Neuronal stem cell (in vitro differentiated cells): ENCODE measurements around the gene IGDCC3.

Experiments used
- DNase-seq: peaks from one replicate; pipeline ENCODE4 v3.0.0-alpha.2; 2013; ENCODE audit warnings: low spot score
- H2AFZ ChIP-seq: one replicate; pipeline ENCODE4 v1.6.1; 2013; ENCODE audit warnings: mild to moderate bottlenecking, low read length, inconsistent platforms
- H2AK5ac ChIP-seq: 2 replicates; pipeline ENCODE4 v1.6.1; 2013; ENCODE audit warnings: low read depth, mild to moderate bottlenecking, inconsistent platforms, low read length, moderate library complexity, mixed read lengths
- H2BK120ac ChIP-seq: 2 replicates; pipeline ENCODE4 v1.6.1; 2013; ENCODE audit warnings: low read depth, mild to moderate bottlenecking, inconsistent platforms, low read length, moderate library complexity, mixed read lengths
- H2BK12ac ChIP-seq: one replicate; pipeline ENCODE4 v1.6.1; 2013; ENCODE audit warnings: low read length, inconsistent platforms
- H2BK15ac ChIP-seq: 2 replicates; pipeline ENCODE4 v1.6.1; 2013; ENCODE audit warnings: mild to moderate bottlenecking, low read length, inconsistent platforms, mixed read lengths
- H2BK5ac ChIP-seq: one replicate; pipeline ENCODE4 v1.6.1; 2013; ENCODE audit warnings: inconsistent platforms, mild to moderate bottlenecking, low read length, moderate library complexity
- H3K14ac ChIP-seq: one replicate; pipeline ENCODE4 v1.6.1; 2013; ENCODE audit warnings: low read length, inconsistent platforms
- H3K18ac ChIP-seq: 2 replicates; pipeline ENCODE4 v1.6.1; 2013; ENCODE audit warnings: low read length, inconsistent platforms
- H3K23ac ChIP-seq: 2 replicates; pipeline ENCODE4 v1.6.1; 2013; ENCODE audit warnings: low read depth, mild to moderate bottlenecking, mixed read lengths, low read length, inconsistent platforms; ENCODE audit not compliant: poor library complexity
- H3K27ac ChIP-seq: replicated peaks from 3 replicates; pipeline ENCODE4 v1.5.1; 2013; ENCODE audit warnings: low read length, inconsistent platforms
- H3K27me3 ChIP-seq, 3 experiments: 2 replicates each; pipeline ENCODE4 v1.6.1; 2013; ENCODE audit warnings: low read length in 3 of 3, mild to moderate bottlenecking in 2 of 3, inconsistent platforms in 1 of 3, low read depth in 1 of 3, mixed read lengths in 1 of 3, moderate library complexity in 1 of 3; ENCODE audit not compliant: control insufficient read depth in 3 of 3, insufficient read depth in 3 of 3
- H3K36me3 ChIP-seq, 2 donors: replicated peaks in 1 of 2; 2 replicates each; pipeline ENCODE4 v1.6.1; 2013; ENCODE audit warnings: low read length in 2 of 2; ENCODE audit not compliant: control insufficient read depth in 2 of 2, insufficient read depth in 2 of 2
- H3K4ac ChIP-seq: 2 replicates; pipeline ENCODE4 v1.6.1; 2013; ENCODE audit warnings: inconsistent platforms, mild to moderate bottlenecking, low read length, moderate library complexity
- H3K4me1 ChIP-seq, 2 donors: 1 replicate in 1 of 2; 2 replicates in 1 of 2; pipeline ENCODE4 v1.6.1; 2013; ENCODE audit warnings: low read length in 2 of 2, low read depth in 1 of 2; ENCODE audit not compliant: control insufficient read depth in 2 of 2, insufficient read depth in 1 of 2
- H3K4me2 ChIP-seq: one replicate; pipeline ENCODE4 v1.6.1; 2013; ENCODE audit warnings: mild to moderate bottlenecking, low read length, inconsistent platforms; ENCODE audit not compliant: insufficient read depth, poor library complexity, severe bottlenecking
- H3K4me3 ChIP-seq, 2 donors: 2 replicates each; pipeline ENCODE4 v1.5.1; 2013; ENCODE audit warnings: low read length in 2 of 2, mild to moderate bottlenecking in 2 of 2, inconsistent platforms in 1 of 2, moderate library complexity in 1 of 2
- H3K79me1 ChIP-seq: one replicate; pipeline ENCODE4 v1.6.1; 2013; ENCODE audit warnings: low read depth, mild to moderate bottlenecking, inconsistent platforms, low read length, moderate library complexity
- H3K9ac ChIP-seq: one replicate; pipeline ENCODE4 v1.6.1; 2013; ENCODE audit warnings: mild to moderate bottlenecking, low read depth, low read length, inconsistent platforms; ENCODE audit not compliant: poor library complexity
- H3K9me3 ChIP-seq, 2 donors: replicated peaks in 1 of 2; 2 replicates each; pipeline versions ENCODE3 to v1.6.1; 2013; ENCODE audit warnings: low read length in 2 of 2, mild to moderate bottlenecking in 2 of 2, inconsistent platforms in 1 of 2, low read depth in 1 of 2, mixed read lengths in 1 of 2, moderate library complexity in 1 of 2; ENCODE audit not compliant: control insufficient read depth in 2 of 2, insufficient read depth in 1 of 2
- H4K8ac ChIP-seq: one replicate; pipeline ENCODE4 v1.6.1; 2013; ENCODE audit warnings: low read depth, mild to moderate bottlenecking, inconsistent platforms, low read length, moderate library complexity
- H4K91ac ChIP-seq: one replicate; pipeline ENCODE4 v1.6.1; 2013; ENCODE audit warnings: low read length, low read depth, mild to moderate bottlenecking, inconsistent platforms; ENCODE audit not compliant: poor library complexity
- WGBS, 2 donors: extraction: QIAGEN DNeasy Blood & Tissue Kit; methylation state at CpG; one replicate each; pipeline ENCODE4 v1.1.7; 2013; ENCODE audit warnings: missing lambda C conversion rate in 2 of 2, mixed read lengths in 1 of 2; ENCODE audit not compliant: insufficient read length in 2 of 2, insufficient replicate concordance in 1 of 2; ENCODE audit errors: extremely low coverage in 2 of 2; 5-methylcytosine and 5-hydroxymethylcytosine counted together

IGDCC3 gene

DNA sequence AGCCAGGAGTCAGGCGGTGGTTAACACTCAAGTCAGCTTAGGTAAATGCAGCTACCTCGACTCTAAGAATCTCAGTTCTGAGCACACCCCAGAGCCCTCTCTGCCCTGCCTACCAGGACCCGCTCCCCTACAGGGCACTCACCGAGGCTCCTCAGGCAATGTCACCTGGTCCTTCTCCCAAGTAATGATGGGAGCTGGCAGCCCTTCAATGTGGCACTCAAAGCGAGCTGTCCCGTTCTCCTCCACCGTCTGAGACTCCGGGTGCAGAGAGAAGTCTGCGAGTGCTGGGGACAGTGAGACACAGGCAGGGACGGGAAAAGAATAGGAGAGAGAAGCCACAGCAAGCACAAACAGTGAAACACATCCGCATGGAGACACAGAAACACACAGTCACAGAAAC is 32.2 kb upstream of the IGDCC3 start:
- WGBS, 2 donors = no CpG with 5 or more reads among the region's 11 CpGs
- Histone ChIP-seq H3K23ac (no peak overlapping the region), H2AK5ac (no peak overlapping the region), H3K36me3 (peaks cover 0 to 43% of the 10 kb centered on the region in 2 donors), H3K18ac (no peak overlapping the region), H3K9me3 (no peaks in the 10 kb centered on the region), H2BK12ac (no peak overlapping the region), H2BK15ac (no peak overlapping the region), H3K27ac (no peak overlapping the region), H3K9ac (no peak overlapping the region), H4K8ac (no peak overlapping the region), H3K27me3 (no peaks in the 10 kb centered on the region), H3K79me1 (peaks cover 9% of the 10 kb centered on the region), H3K4ac (no peak overlapping the region), H3K4me1 (peaks cover 35 to 38% of the 10 kb centered on the region in 2 donors), H3K14ac (peak overlapping the region; percentile 3), H2BK120ac (no peak overlapping the region), H2BK5ac (no peak overlapping the region), H3K4me3 (no peak overlapping the region), H3K4me2 (no peak overlapping the region), H2AFZ (no peak overlapping the region), H4K91ac (no peak overlapping the region)
- no peak for DNase-seq

DNA sequence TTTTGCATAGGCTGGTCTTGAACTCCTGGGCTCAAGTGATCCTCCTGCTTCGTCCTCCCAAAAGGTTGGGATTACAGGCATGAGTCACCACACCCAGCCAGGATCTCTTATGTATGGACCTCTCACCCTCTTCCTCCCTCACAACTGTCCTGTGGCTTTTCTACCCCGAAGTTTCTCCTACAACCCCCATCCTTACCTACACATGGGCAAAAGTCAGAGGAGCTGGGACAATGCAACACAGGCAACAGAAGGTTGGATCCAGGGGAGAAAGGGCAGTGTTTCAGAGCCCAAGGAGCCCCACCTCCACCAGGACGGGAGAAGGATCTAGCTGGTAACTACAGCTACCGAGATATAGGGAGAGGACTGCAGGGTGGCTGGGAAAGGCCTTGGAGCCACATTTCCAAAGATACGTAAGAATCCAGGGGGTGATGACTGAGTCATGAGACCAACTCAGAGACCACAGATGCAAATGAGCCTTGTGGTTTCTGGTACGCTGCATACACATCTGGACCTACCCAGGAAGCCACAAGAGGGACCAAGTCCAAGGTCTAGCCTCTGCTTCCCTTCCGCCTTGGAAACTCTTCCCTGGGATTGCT is 31.3 kb upstream of the IGDCC3 start:
- DNase-seq = no peak
- Histone ChIP-seq H3K9ac (no peak overlapping the region), H3K23ac (no peak overlapping the region), H3K4me3 (no peak overlapping the region), H2BK12ac (no peak overlapping the region), H3K4me1 (peaks cover 27 to 31% of the 10 kb centered on the region in 2 donors), H3K79me1 (peaks cover 7% of the 10 kb centered on the region), H2BK5ac (no peak overlapping the region), H2BK120ac (no peak overlapping the region), H3K27ac (no peak overlapping the region), H4K91ac (no peak overlapping the region), H3K4me2 (no peak overlapping the region), H2BK15ac (no peak overlapping the region), H3K18ac (no peak overlapping the region), H3K27me3 (no peaks in the 10 kb centered on the region), H3K4ac (no peak overlapping the region), H3K9me3 (no peaks in the 10 kb centered on the region), H3K14ac (no peak overlapping the region), H3K36me3 (peaks cover 0 to 43% of the 10 kb centered on the region in 2 donors), H2AFZ (no peak overlapping the region), H2AK5ac (no peak overlapping the region), H4K8ac (no peak overlapping the region)
- no CpG with 5 or more reads among the region's 7 CpGs for WGBS, 2 donors

DNA sequence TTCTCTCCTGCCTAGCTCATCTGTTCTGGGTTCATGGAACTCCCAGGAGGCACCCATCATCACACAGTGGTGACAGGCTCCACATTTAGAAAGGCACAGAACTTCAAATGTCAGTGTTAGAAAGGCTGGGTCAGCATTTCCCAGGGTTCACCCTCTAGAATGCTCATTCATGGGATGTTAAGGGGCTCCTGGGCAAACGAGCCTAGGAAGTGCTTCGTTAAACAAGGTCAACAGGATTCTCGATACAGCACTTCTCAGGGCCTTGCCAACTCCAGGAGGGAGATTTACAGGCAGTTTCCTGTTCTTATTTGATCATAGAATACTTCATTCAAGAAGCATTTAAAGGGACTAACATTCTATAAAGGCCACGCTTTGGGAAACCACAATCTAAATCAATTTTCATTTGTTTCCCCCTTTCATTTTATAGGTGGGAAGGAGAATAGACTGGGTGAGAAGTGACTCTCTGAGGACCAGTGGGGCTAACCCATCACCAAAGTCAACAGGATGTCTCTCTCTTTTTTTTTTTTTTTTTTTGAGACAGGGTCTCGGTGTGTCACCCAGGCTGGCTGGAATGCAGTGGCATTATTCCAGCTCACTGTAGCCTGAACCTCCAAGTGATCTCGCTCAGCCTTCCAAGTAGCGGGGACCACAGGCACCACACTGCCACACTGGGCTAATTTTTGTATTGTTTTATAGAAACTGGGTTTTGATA is 30.7 kb upstream of the IGDCC3 start:
- H3K27me3 ChIP-seq = no peaks in the 10 kb centered on the region
- H2AFZ ChIP-seq = no peak overlapping the region
- no peak for DNase-seq
- peaks cover 0 to 43% of the 10 kb centered on the region in 2 donors for H3K36me3 ChIP-seq
- no peak overlapping the region for H4K91ac ChIP-seq
- no peak overlapping the region for H3K14ac ChIP-seq
- H2BK120ac ChIP-seq = no peak overlapping the region
- H3K27ac ChIP-seq = no peak overlapping the region
- peaks cover 5% of the 10 kb centered on the region for H3K79me1 ChIP-seq
- H4K8ac ChIP-seq = no peak overlapping the region
- H3K23ac ChIP-seq = no peak overlapping the region
- no peak overlapping the region for H2AK5ac ChIP-seq
- WGBS, 2 donors = no CpG with 5 or more reads among the region's 7 CpGs
- H3K18ac ChIP-seq = no peak overlapping the region
- no peak overlapping the region for H3K4me2 ChIP-seq
- H2BK12ac ChIP-seq = no peak overlapping the region
- no peak overlapping the region for H3K4ac ChIP-seq
- H3K9ac ChIP-seq = no peak overlapping the region
- no peak overlapping the region for H2BK15ac ChIP-seq
- H3K9me3 ChIP-seq = no peaks in the 10 kb centered on the region
- no peak overlapping the region for H3K4me3 ChIP-seq
- no peak overlapping the region for H2BK5ac ChIP-seq
- peaks cover 20 to 28% of the 10 kb centered on the region in 2 donors for H3K4me1 ChIP-seq

DNA sequence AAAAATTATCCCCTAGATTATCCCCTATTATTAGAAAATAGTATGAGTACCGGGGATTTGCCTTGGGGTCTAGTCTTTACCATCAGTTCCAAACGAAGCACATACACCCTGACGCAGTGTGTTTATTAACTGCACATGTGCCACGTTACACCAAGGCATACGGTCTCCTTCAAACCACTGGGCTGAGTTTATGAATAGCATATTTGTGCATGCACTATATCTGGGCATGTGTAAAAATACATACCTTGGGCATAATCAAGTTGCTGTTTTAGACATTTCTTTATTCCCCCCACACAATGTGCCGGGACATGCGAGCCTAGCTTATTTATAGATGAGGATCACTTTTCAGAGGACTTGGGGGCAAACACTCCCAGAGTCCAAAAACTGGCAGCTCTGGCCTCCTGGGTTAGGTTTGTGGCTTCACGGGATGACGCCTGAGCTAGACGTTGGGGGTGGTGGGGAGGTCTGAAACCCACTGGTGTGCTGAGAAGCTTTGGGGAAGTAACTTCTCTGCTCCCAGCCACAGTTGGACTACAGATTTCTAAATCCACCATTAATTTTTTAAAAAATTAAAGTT is 28.7 kb upstream of the IGDCC3 start:
- Histone ChIP-seq H3K23ac (no peak overlapping the region), H3K36me3 (peaks cover 0 to 43% of the 10 kb centered on the region in 2 donors), H2AK5ac (no peak overlapping the region), H3K27me3 (no peaks in the 10 kb centered on the region), H3K4ac (no peak overlapping the region), H3K9me3 (no peaks in the 10 kb centered on the region), H4K8ac (no peak overlapping the region), H3K4me3 (no peak overlapping the region), H3K4me2 (no peak overlapping the region), H2AFZ (no peak overlapping the region), H3K9ac (no peak overlapping the region), H2BK12ac (no peak overlapping the region), H3K14ac (no peak overlapping the region), H4K91ac (no peak overlapping the region), H2BK15ac (no peak overlapping the region), H2BK5ac (no peak overlapping the region), H3K4me1 (peaks cover 18 to 26% of the 10 kb centered on the region in 2 donors), H3K27ac (no peak overlapping the region), H3K79me1 (peaks cover 5% of the 10 kb centered on the region), H3K18ac (no peak overlapping the region), H2BK120ac (no peak overlapping the region)
- no CpG with 5 or more reads among the region's 10 CpGs for WGBS, 2 donors
- no peak for DNase-seq
